Measurements from ENCODE around the gene FSTL5. TPM values are rescaled to one million over a fixed set of nuclear protein-coding genes. Genes with fewer than 3 reads are reported as not detected.

FSTL5 gene
- total and polyA plus RNA-seq, 2 of the 8 experiments (the other 6 are each of a cell fraction or from before 2014, with no cell fraction given) = 0.09 to 0.32 TPM

DNA sequence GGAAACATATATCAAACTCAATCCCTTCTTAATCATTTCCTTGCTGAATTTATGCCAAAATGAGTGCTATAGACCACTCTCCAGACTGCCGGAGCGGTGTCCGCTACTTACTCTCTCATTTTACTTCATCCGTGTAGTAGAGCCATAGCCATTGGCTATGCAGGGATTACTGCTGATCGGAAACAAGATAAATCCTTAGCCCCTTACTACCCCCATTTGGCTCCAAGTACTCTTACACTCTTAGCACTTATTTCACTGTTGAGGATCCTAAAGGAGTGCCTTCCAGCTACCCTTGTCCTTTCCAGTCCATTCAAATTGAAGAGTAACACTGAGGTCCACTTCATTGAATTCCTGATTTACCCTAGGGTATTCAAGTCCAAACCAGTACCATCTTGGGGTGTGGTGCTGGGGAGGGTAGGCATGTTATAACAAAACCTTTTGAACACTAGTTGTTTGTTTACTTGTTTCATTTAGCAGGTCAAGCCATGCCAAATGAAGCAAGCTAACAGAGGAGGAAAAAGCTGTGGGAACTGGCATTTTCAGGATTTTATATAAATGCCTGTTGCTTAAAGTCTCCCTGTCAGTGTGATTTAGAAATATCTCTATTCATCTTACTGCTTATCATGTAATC is 715.1 kb downstream of the FSTL5 start:
- Histone ChIP-seq H3K56ac (replicated peaks; ENCODE audit: insufficient read length, low read depth, low read length) (no peak overlapping the region), H2BK15ac (ENCODE audit: low read length) (no peak overlapping the region), H4K8ac (ENCODE audit: extremely low read depth, insufficient read depth, low read length) (no peak overlapping the region), H3K9me3 (ENCODE audit: insufficient read depth in 2 of 2, low read depth in 1 of 2, low read length in 1 of 2) (no peaks in the 10 kb centered on the region), H3K9ac (replicated peaks in 1 of 4; ENCODE audit: extremely low read depth in 1 of 4, low read depth in 3 of 4, low read length in 3 of 4) (no peak overlapping the region), H3K23me2 (ENCODE audit: low read depth, low read length) (no peaks in the 10 kb centered on the region), H3K4me1 (replicated peaks in 1 of 4; ENCODE audit: control insufficient read depth in 3 of 4, insufficient read depth in 4 of 4, low read length in 3 of 4) (peaks cover 0 to 9% (median 0%) of the 10 kb centered on the region in 4 experiments; a peak in 1 of 7 replicates), H3K14ac (ENCODE audit: insufficient read length) (no peak overlapping the region), H2AK5ac (ENCODE audit: low read depth, low read length) (no peak overlapping the region), H3K27me3 (replicated peaks in 1 of 4; ENCODE audit: control insufficient read depth in 3 of 4, extremely low read depth in 1 of 4, insufficient read depth in 3 of 4, low read length in 3 of 4) (no peaks in the 10 kb centered on the region), H4K91ac (replicated peaks; ENCODE audit: insufficient read length, low read length) (no peak overlapping the region), H3K36me3 (ENCODE audit: control insufficient read depth in 2 of 4, insufficient read depth in 4 of 4, low read length in 3 of 4) (no peaks in the 10 kb centered on the region), H3K23ac (ENCODE audit: insufficient read length) (no peak overlapping the region), H3K79me2 (ENCODE audit: control insufficient read depth in 1 of 2, insufficient read depth in 2 of 2, low read length in 2 of 2) (no peaks in the 10 kb centered on the region), H3K4me2 (ENCODE audit: insufficient read depth in 1 of 2, low read depth in 2 of 2, low read length in 2 of 2) (no peak overlapping the region), H2BK20ac (ENCODE audit: low read length) (no peak overlapping the region), H2BK120ac (replicated peaks; ENCODE audit: low read depth, low read length) (no peak overlapping the region), H2BK12ac (ENCODE audit: low read depth, low read length) (no peak overlapping the region), H3K4me3 (ENCODE audit: extremely low read depth in 1 of 4, insufficient read depth in 2 of 4, low read depth in 3 of 4, low read length in 4 of 4) (no peak overlapping the region), H3K4ac (replicated peaks; ENCODE audit: insufficient read length, low read depth, low read length) (no peak overlapping the region), H3K18ac (ENCODE audit: extremely low read depth, low read length) (no peak overlapping the region), H3K27ac (ENCODE audit: low read depth, low read length) (no peak overlapping the region), H2AFZ (ENCODE audit: low read length) (0 out of 2 replicates have a peak overlapping the region, but pooled peaks have one; percentile 15), H3K79me1 (ENCODE audit: low read depth, low read length) (no peaks in the 10 kb centered on the region), H2BK5ac (ENCODE audit: low read depth, low read length) (no peak overlapping the region), H4K20me1 (replicated peaks in 1 of 2; ENCODE audit: control insufficient read depth in 1 of 2, insufficient read depth in 2 of 2, low read length in 2 of 2) (no peaks in the 10 kb centered on the region), H4K5ac (ENCODE audit: insufficient read length, low read depth, low read length) (no peak overlapping the region)
- 95% methylated on average over 5 of the region's 5 CpGs; no CpG with 5 or more reads in 1 of the 2 experiments for WGBS, 2 experiments (ENCODE audit: extremely low coverage in 1 of 2, insufficient coverage in 1 of 2, insufficient read length in 1 of 2, insufficient replicate concordance in 2 of 2, low coverage in 1 of 2, low lambda C conversion rate in 2 of 2, missing lambda C conversion rate in 1 of 2)
- no peak for FAIRE-seq
- CTCF ChIA-PET (ENCODE audit: partially characterized antibody) = no interaction called here
- POLR2A ChIA-PET (ENCODE audit: partially characterized antibody) = no interaction called here
- DNase-seq (ENCODE audit: low read depth in 1 of 2, low spot score in 2 of 2) = no peak
- no peak for TF ChIP-seq POLR2AphosphoS5 (IDR thresholded peaks at IDR 0.05; ENCODE audit: low read depth, low read length)
- no peak for TF ChIP-seq TAF1 (IDR thresholded peaks at IDR 0.05; ENCODE audit: low read depth, low read length)
- TF ChIP-seq, protein P1, sequence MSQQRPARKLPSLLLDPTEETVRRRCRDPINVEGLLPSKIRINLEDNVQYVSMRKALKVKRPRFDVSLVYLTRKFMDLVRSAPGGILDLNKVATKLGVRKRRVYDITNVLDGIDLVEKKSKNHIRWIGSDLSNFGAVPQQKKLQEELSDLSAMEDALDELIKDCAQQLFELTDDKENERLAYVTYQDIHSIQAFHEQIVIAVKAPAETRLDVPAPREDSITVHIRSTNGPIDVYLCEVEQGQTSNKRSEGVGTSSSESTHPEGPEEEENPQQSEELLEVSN (IDR thresholded peaks at IDR 0.05) = no peak
- no peak for TF ChIP-seq KDM4A (IDR thresholded peaks at IDR 0.05; ENCODE audit: low read depth, low read length, severe bottlenecking)
- no peak for TF ChIP-seq CHD2 (IDR thresholded peaks at IDR 0.05; ENCODE audit: low read length)
- TF ChIP-seq CEBPB (IDR thresholded peaks at IDR 0.05; ENCODE audit: low read depth, low read length) = no peak
- TF ChIP-seq ASH2L (IDR thresholded peaks at IDR 0.05; ENCODE audit: low read length) = no peak
- TF ChIP-seq JUND (IDR thresholded peaks at IDR 0.05; ENCODE audit: low read length) = no peak
- no peak for TF ChIP-seq HDAC2 (IDR thresholded peaks at IDR 0.05; ENCODE audit: borderline replicate concordance in 1 of 2, low read depth in 2 of 2, low read length in 2 of 2)
- TF ChIP-seq CHD1 (IDR thresholded peaks at IDR 0.05; ENCODE audit: low read depth, low read length) = no peak
- TF ChIP-seq EGR1 (IDR thresholded peaks at IDR 0.05; ENCODE audit: borderline replicate concordance, low read depth, low read length) = no peak
- TF ChIP-seq SIX5 (IDR thresholded peaks at IDR 0.05; ENCODE audit: low read depth, low read length) = no peak
- TF ChIP-seq RFX5 (IDR thresholded peaks at IDR 0.05; ENCODE audit: borderline replicate concordance, low read depth, low read length) = no peak
- no peak for TF ChIP-seq RNF2 (IDR thresholded peaks at IDR 0.05; ENCODE audit: borderline replicate concordance, low read depth, low read length, missing control alignments, poor library complexity, severe bottlenecking)

Measured in H1 (cell line).